ENCODE data around the gene WDFY1. TPM values are rescaled to one million over a fixed set of nuclear protein-coding genes. Genes with fewer than 3 reads are reported as not detected.

WDFY1 gene
- total and polyA plus RNA-seq, 8 donors, result 5.5 to 25.9 (median 14.9) TPM

GRCh38 chr2:223967981-223968380 is 22.8 kb upstream of the WDFY1 start:
- no peaks in the 10 kb centered on the region for H3K9me3 ChIP-seq
- FAIRE-seq, result no peak
- intact Hi-C loops (cut with DNase I), result no loop called here
- TF ChIP-seq, protein P1, sequence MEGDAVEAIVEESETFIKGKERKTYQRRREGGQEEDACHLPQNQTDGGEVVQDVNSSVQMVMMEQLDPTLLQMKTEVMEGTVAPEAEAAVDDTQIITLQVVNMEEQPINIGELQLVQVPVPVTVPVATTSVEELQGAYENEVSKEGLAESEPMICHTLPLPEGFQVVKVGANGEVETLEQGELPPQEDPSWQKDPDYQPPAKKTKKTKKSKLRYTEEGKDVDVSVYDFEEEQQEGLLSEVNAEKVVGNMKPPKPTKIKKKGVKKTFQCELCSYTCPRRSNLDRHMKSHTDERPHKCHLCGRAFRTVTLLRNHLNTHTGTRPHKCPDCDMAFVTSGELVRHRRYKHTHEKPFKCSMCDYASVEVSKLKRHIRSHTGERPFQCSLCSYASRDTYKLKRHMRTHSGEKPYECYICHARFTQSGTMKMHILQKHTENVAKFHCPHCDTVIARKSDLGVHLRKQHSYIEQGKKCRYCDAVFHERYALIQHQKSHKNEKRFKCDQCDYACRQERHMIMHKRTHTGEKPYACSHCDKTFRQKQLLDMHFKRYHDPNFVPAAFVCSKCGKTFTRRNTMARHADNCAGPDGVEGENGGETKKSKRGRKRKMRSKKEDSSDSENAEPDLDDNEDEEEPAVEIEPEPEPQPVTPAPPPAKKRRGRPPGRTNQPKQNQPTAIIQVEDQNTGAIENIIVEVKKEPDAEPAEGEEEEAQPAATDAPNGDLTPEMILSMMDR (IDR thresholded peaks at IDR 0.05), result no peak
- H3K36me3 ChIP-seq, result peaks cover 0 to 19% (median 0%) of the 10 kb centered on the region in 3 donors
- no peak for ATAC-seq
- no peak overlapping the region for H3K27ac ChIP-seq
- no peaks in the 10 kb centered on the region for H3K27me3 ChIP-seq
- H3K4me1 ChIP-seq, result peaks cover 0 to 11% (median 0%) of the 10 kb centered on the region in 3 donors
- WGBS, 2 donors, result 82 to 84% methylated on average over 2 of the region's 2 CpGs
- no peak for DNase-seq
- no peak overlapping the region for H3K4me3 ChIP-seq

GRCh38 chr2:223959688-223960087 is 14.6 kb upstream of the WDFY1 start:
- Histone ChIP-seq H3K4me1 (peaks cover 26 to 57% (median 43%) of the 10 kb centered on the region in 3 donors), H3K27ac (peak overlapping the region in 1 of 4 donors; percentile 10), H3K27me3 (no peaks in the 10 kb centered on the region), H3K4me3 (no peak overlapping the region), H3K36me3 (peaks cover 0 to 5% (median 4%) of the 10 kb centered on the region in 3 donors), H3K9me3 (no peaks in the 10 kb centered on the region)
- TF ChIP-seq, protein P1 (IDR thresholded peaks at IDR 0.05), result no peak
- 23% methylated on average over 5 of the region's 5 CpGs for WGBS, 2 donors
- DNase-seq (peak in 3 of 6 donors; percentile 33 to 59 (median 40)), ATAC-seq (peak; percentile 32 to 48 (median 46)), FAIRE-seq (no peak)
- intact Hi-C loops (cut with DNase I), result no loop called here

GRCh38 chr2:223957092-223957851 is 12.1 kb upstream of the WDFY1 start, which contains the start of gene MRPL44:
Gene MRPL44 (plus strand): TSS chr2:223957463. CDS start chr2:223957473, 10 bp downstream.
- Histone ChIP-seq H3K36me3 (peaks cover 0 to 5% (median 0%) of the 10 kb centered on the region in 3 donors), H3K9me3 (no peaks in the 10 kb centered on the region), H3K4me3 (peak within 1 kb of the TSS; percentile 79 to 93 (median 88)), H3K27ac (peak within 1 kb of the TSS; percentile 18 to 78 (median 56)), H3K27me3 (no peaks in the 10 kb centered on the region), H3K4me1 (peaks cover 26 to 43% (median 43%) of the 10 kb centered on the region in 3 donors)
- peak; percentile 90 for FAIRE-seq
- 0 to 1% methylated on average over 65 of the region's 65 CpGs for WGBS, 2 donors
- ATAC-seq, result peak; percentile 99 to 100 (median 100)
- TF ChIP-seq, protein P1 (IDR thresholded peaks at IDR 0.05), result no peak
- intact Hi-C loops (cut with DNase I), result no loop called here
- DNase-seq, result peak; percentile 93 to 99 (median 98)

- H3K4me3 ChIP-seq, result no peak overlapping the region
- intact Hi-C loops (cut with DNase I), result no loop called here
- peaks cover 0 to 5% (median 0%) of the 10 kb centered on the region in 3 donors for H3K36me3 ChIP-seq
- 96% methylated on average over 4 of the region's 4 CpGs for WGBS, 2 donors
- DNase-seq, result no peak
- no peaks in the 10 kb centered on the region for H3K27me3 ChIP-seq
- H3K4me1 ChIP-seq, result peaks cover 24 to 39% (median 34%) of the 10 kb centered on the region in 3 donors
- ATAC-seq, result no peak
- H3K9me3 ChIP-seq, result no peaks in the 10 kb centered on the region
- TF ChIP-seq, protein P1 (IDR thresholded peaks at IDR 0.05), result no peak
- no peak for FAIRE-seq
- peak overlapping the region in 2 of 4 donors; percentile 76 to 78 for H3K27ac ChIP-seq
Measured at GRCh38 chr2:223956300-223956699, 11.2 kb upstream of the WDFY1 start.

DNA sequence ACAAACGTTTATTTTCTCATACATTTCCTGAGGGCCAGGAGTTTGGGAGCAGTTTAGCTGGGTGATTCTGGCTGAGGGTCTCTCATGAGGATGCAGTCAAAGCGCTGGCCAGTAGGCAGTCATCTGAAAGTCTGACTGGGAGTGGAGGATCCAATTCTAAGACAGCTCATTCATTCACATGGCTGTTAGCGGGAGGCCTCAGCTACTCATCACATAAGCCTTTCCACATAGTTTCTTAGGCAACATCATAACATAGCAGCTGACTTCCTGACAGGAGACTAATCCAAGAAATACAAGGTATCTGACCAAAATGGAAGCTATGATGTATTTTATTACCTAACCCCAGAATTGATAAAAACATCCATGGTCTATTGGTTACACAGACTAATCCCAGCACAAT is 9.3 kb upstream of the WDFY1 start:
- intact Hi-C loops (cut with DNase I), result no loop called here
- Histone ChIP-seq H3K4me1 (peaks cover 7 to 24% (median 16%) of the 10 kb centered on the region in 3 donors), H3K9me3 (no peaks in the 10 kb centered on the region), H3K27ac (no peak overlapping the region), H3K27me3 (no peaks in the 10 kb centered on the region), H3K36me3 (no peaks in the 10 kb centered on the region), H3K4me3 (no peak overlapping the region)
- WGBS, 2 donors, result 75 to 84% methylated on average over 3 of the region's 3 CpGs
- DNase-seq, result no peak
- TF ChIP-seq, protein P1 (IDR thresholded peaks at IDR 0.05), result no peak
- no peak for FAIRE-seq
- no peak for ATAC-seq
